HepG2 (cell line): ENCODE results near the gene RTN1. TPM values are rescaled to one million over a fixed set of nuclear protein-coding genes. Genes with fewer than 3 reads are reported as not detected.

ENCODE experiments used
- ATAC-seq: fragments of 200-7000 bp; cut with Tn5 transposase; 3 replicates; pipeline ENCODE4 v1.9.1; 2020; ENCODE audit warnings: mild to moderate bottlenecking, moderate library complexity
- BruUV-seq: library from RNA; stranded (reverse); fragments of 400-500 nt; replicated peaks from 2 replicates; lab custom pipeline; 2021; lab: Mats Ljungman, UMichigan
- CTCF ChIA-PET: fragments of 300-600 bp; formaldehyde crosslinking; extraction: SDS; loops from one replicate; lab custom pipeline; 2021; ENCODE audit warnings: low total read pairs, inconsistent platforms, low intra/inter-chr PET ratio; lab: Yijun Ruan, JAX
- POLR2A ChIA-PET: fragments of 350-600 bp; sonication (Branson Sonifier 250); formaldehyde crosslinking; loops from one replicate; lab custom pipeline; 2020; ENCODE audit warnings: antibody characterized with exemption, inconsistent platforms; lab: Yijun Ruan, JAX
- DNase-seq: peaks from one replicate; pipeline ENCODE4 v3.0.0-alpha.2; 2015; ENCODE audit warnings: low spot score
- FAIRE-seq: peaks from 3 replicates; lab custom pipeline; 2011; peaks lifted over from hg19 to GRCh38; lab: Jason Lieb, UNC
- H2AFZ ChIP-seq: one replicate; pipeline ENCODE4 v1.6.1; 2011; ENCODE audit warnings: low read length, inconsistent platforms
- H3K27ac ChIP-seq: fragments of 300-600 bp; 3 replicates; pipeline ENCODE4 v1.8.0; 2011; ENCODE audit warnings: mixed run types, mild to moderate bottlenecking, mixed read lengths, low read length, inconsistent platforms; ENCODE audit not compliant: insufficient read depth; ENCODE audit errors: extremely low read length
- H3K27me3 ChIP-seq, 2 experiments: fragments of 200-600 bp in 1 of 2; 2 replicates in 1 of 2; 3 replicates in 1 of 2; pipeline versions ENCODE4 v1.6.0 to v1.8.0; 2011; ENCODE audit warnings: low read length in 2 of 2, mild to moderate bottlenecking in 2 of 2, moderate library complexity in 2 of 2, inconsistent platforms in 1 of 2; ENCODE audit not compliant: insufficient read depth in 2 of 2, control insufficient read depth in 1 of 2
- H3K36me3 ChIP-seq, 2 experiments: fragments of 200-600 bp in 1 of 2; replicated peaks in 1 of 2; 2 replicates in 1 of 2; 3 replicates in 1 of 2; pipeline versions ENCODE4 v1.5.1 to v1.8.0; 2011; ENCODE audit warnings: low read length in 2 of 2, inconsistent platforms in 1 of 2; ENCODE audit not compliant: insufficient read depth in 2 of 2, control insufficient read depth in 1 of 2
- H3K4me1 ChIP-seq: 2 replicates; pipeline ENCODE4 v1.5.1; 2012; ENCODE audit warnings: low read length, inconsistent platforms; ENCODE audit not compliant: insufficient read depth
- H3K4me2 ChIP-seq: 2 replicates; pipeline ENCODE4 v1.6.0; 2011; ENCODE audit warnings: low read depth, low read length, inconsistent platforms
- H3K4me3 ChIP-seq, 3 experiments: fragments of 200-600 bp in 1 of 3; sonication (generic), shearing (Covaris generic) in 1 of 3; replicated peaks in 1 of 3; 2 replicates each; pipeline ENCODE4 v1.5.1; 2011 to 2016; ENCODE audit warnings: low read length in 3 of 3, inconsistent platforms in 2 of 3, low read depth in 2 of 3, mild to moderate bottlenecking in 2 of 3, control low read depth in 1 of 3, mixed read lengths in 1 of 3; ENCODE audit not compliant: insufficient read depth in 1 of 3
- H3K79me2 ChIP-seq: one replicate; pipeline ENCODE4 v1.6.1; 2011; ENCODE audit warnings: low read length, inconsistent platforms; ENCODE audit not compliant: insufficient read depth
- H3K9ac ChIP-seq: 2 replicates; pipeline ENCODE4 v1.6.0; 2011; ENCODE audit warnings: mild to moderate bottlenecking, low read depth, low read length, inconsistent platforms; ENCODE audit not compliant: insufficient read depth
- H3K9me3 ChIP-seq: 2 replicates; pipeline ENCODE4 v1.5.1; 2012; ENCODE audit warnings: mild to moderate bottlenecking, low read length
- H4K20me1 ChIP-seq: 2 replicates; pipeline ENCODE4 v1.6.0; 2011; ENCODE audit warnings: inconsistent platforms, mild to moderate bottlenecking, low read length, moderate library complexity; ENCODE audit not compliant: insufficient read depth
- FOXP1 ChIP-seq, 2 experiments: fragments of 450-650 bp in 1 of 2; IDR thresholded peaks; 2 replicates each; pipeline ENCODE4 v1.6.1; 2017 to 2018; ENCODE audit warnings: antibody characterized with exemption in 1 of 2
- JUNB ChIP-seq: sonication (generic); formaldehyde crosslinking; IDR thresholded peaks from 2 replicates; pipeline ENCODE4 v1.8.0; 2022; ENCODE audit warnings: missing genetic modification reagents, mild to moderate bottlenecking, borderline replicate concordance
- KDM6A ChIP-seq: IDR thresholded peaks from 2 replicates; pipeline ENCODE4 v1.6.1; 2016; ENCODE audit warnings: low read depth
- NFKBIZ ChIP-seq: IDR thresholded peaks from 2 replicates; pipeline ENCODE4 v1.6.1; 2018; ENCODE audit warnings: missing genetic modification reagents, missing compliant biosample characterization
- ONECUT2 ChIP-seq: sonication (generic); formaldehyde crosslinking; IDR thresholded peaks from 2 replicates; pipeline ENCODE4 v1.4.0; 2020; ENCODE audit warnings: missing genetic modification reagents
- POGZ ChIP-seq: sonication (generic); formaldehyde crosslinking; IDR thresholded peaks from 2 replicates; pipeline ENCODE4 v1.4.0; 2020; ENCODE audit warnings: mild to moderate bottlenecking, missing genetic modification reagents
- SP140L ChIP-seq: sonication (generic); formaldehyde crosslinking; IDR thresholded peaks from 2 replicates; pipeline ENCODE4 v1.4.0; 2020; ENCODE audit warnings: missing genetic modification reagents, borderline replicate concordance
- TAF15 ChIP-seq: fragments of 200-400 bp; formaldehyde crosslinking; IDR thresholded peaks from one replicate; pipeline ENCODE4 v1.6.1; 2018; ENCODE audit warnings: mild to moderate bottlenecking, low read depth, low read length; ENCODE audit not compliant: poor library complexity, severe bottlenecking
- ZMYM4 ChIP-seq: sonication (generic); formaldehyde crosslinking; IDR thresholded peaks from 2 replicates; pipeline ENCODE4 v1.8.1; 2023; ENCODE audit warnings: mild to moderate bottlenecking, missing genetic modification reagents
- ZNF264 ChIP-seq: sonication (generic); formaldehyde crosslinking; IDR thresholded peaks from 2 replicates; pipeline ENCODE4 v1.4.0; 2020; ENCODE audit warnings: missing genetic modification reagents
- ZNF281 ChIP-seq: sonication (generic); formaldehyde crosslinking; IDR thresholded peaks from 2 replicates; pipeline ENCODE4 v1.4.0; 2020; ENCODE audit warnings: missing genetic modification reagents, borderline replicate concordance
- ZNF746 ChIP-seq: sonication (generic); formaldehyde crosslinking; IDR thresholded peaks from 2 replicates; pipeline ENCODE4 v1.8.0; 2022; ENCODE audit warnings: mild to moderate bottlenecking, missing genetic modification reagents
- WGBS: methylation state at CpG from one replicate; pipeline ENCODE4 v1.1.6; 2017; ENCODE audit warnings: low lambda C conversion rate; 5-methylcytosine and 5-hydroxymethylcytosine counted together
- in situ Hi-C: cut with HindIII; loops from 2 replicates; pipeline ENCODE4 v1.10.0; 2017; ENCODE audit warnings: low pct_unique_long_range_greater_than_20kb; ENCODE audit not compliant: extremely low pct_ligation_motif_present
- intact Hi-C: fragments of 100-400 bp; cut with micrococcal nuclease; formaldehyde crosslinking; loops from one replicate; pipeline ENCODE4 v1.10.0; 2022; ENCODE audit not compliant: unreplicated experiment
- polyA plus RNA-seq, 8 experiments: library from polyadenylated mRNA; depleted of rRNA in 3 of 8; stranded (reverse) in 7 of 8; unstranded in 1 of 8; fragments of >200 nt; fragmentation: Illumina TruSeq in 4 of 8; extraction: Trizol in 4 of 8; gene quantifications; 2 replicates each; pipeline versions ENCODE4 v1.2.1 to v1.2.3, GENCODE V29; 2011 to 2016; ENCODE audit warnings: low read depth in 4 of 8, missing spikeins in 1 of 8, mixed read lengths in 1 of 8; ENCODE audit not compliant: insufficient read depth in 1 of 8
- total RNA-seq, 5 experiments: library from RNA; depleted of rRNA; stranded (reverse); fragments of >200 nt; fragmentation: Illumina TruSeq; extraction: Trizol; gene quantifications; 2 replicates each; pipeline ENCODE4 v1.2.3, GENCODE V29; 2016; ENCODE audit warnings: low read depth in 1 of 5
- TF ChIP-seq, protein P1 (sequence below): sonication (generic); formaldehyde crosslinking; IDR thresholded peaks from 2 replicates; pipeline ENCODE4 v1.4.0; 2020; ENCODE audit warnings: low read depth, missing genetic modification reagents

The RTN1 gene
- total and polyA plus RNA-seq, 2 of the 13 experiments (the other 11 are each of a cell fraction or from before 2014, with no cell fraction given) = 0.04 to 0.18 TPM

DNA sequence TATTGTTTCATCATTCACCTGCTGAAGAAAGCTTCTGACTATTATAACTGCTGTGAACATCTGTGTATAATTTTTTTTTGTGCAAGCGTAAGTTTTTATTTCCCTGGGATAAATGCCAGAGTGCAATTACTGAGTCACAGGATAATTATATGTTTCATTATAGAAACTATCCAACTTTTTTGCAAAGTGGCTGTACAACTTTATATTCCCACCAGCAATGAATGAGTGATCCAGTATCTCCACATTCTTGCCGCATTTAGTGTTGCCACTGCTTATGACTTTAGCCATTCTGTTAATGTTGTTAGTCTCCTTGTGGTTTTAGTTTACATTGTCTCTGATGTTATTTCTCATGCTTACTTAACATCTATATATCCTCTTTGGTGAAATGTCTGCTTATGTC lies 205.8 kb downstream of the RTN1 start:
- Histone ChIP-seq H3K79me2 (no peaks in the 10 kb centered on the region), H3K9ac (no peak overlapping the region), H3K4me2 (no peak overlapping the region), H3K27ac (no peak overlapping the region), H3K4me1 (no peaks in the 10 kb centered on the region), H3K36me3 (no peaks in the 10 kb centered on the region), H3K9me3 (no peaks in the 10 kb centered on the region), H4K20me1 (no peaks in the 10 kb centered on the region), H3K27me3 (no peaks in the 10 kb centered on the region), H2AFZ (no peak overlapping the region), H3K4me3 (no peak overlapping the region)
- TF ChIP-seq JUNB (CRISPR knock-in tag) (no peak), POGZ (CRISPR knock-in tag) (no peak), TAF15 (no peak), ZMYM4 (CRISPR knock-in tag) (no peak)
- FAIRE-seq = no peak
- intact Hi-C loops (no loop called here), in situ Hi-C loops (no loop called here)
- no peak for ATAC-seq
- CTCF ChIA-PET = no interaction called here
- 6% methylated on average over 2 of the region's 2 CpGs for WGBS
- DNase-seq = no peak
- BruUV-seq = no TSS peak
- POLR2A ChIA-PET = no interaction called here

- Histone ChIP-seq H3K9me3 (0 out of 2 replicates have a peak, but pooled peaks cover 5% of the 10 kb centered on the region), H4K20me1 (no peaks in the 10 kb centered on the region), H2AFZ (no peak overlapping the region), H3K4me1 (no peaks in the 10 kb centered on the region), H3K4me2 (peak overlapping the region; percentile 49; the same call in 1 of the 2 replicates), H3K4me3 (peak overlapping the region in 1 of 3 experiments; percentile 10; a peak in 1 of 6 replicates), H3K36me3 (no peaks in the 10 kb centered on the region), H3K79me2 (no peaks in the 10 kb centered on the region), H3K9ac (no peak overlapping the region), H3K27me3 (no peaks in the 10 kb centered on the region), H3K27ac (no peak overlapping the region)
- ATAC-seq = no peak
- intact Hi-C loops (no loop called here), in situ Hi-C loops (no loop called here)
- BruUV-seq = no TSS peak
- no peak for FAIRE-seq
- no peak for DNase-seq
- ChIA-PET CTCF (no interaction called here), POLR2A (no interaction called here)
- 0% methylated on average over 1 of the region's 7 CpGs for WGBS
- TF ChIP-seq ONECUT2 (CRISPR knock-in tag) (no peak), FOXP1 (IDR thresholded peaks at IDR 0.05) (no peak), FOXP1 (CRISPR knock-in tag; IDR thresholded peaks at IDR 0.05) (no peak), NFKBIZ (CRISPR knock-in tag) (no peak), ZNF281 (CRISPR knock-in tag) (peak; percentile 27; the same call in 1 of the 2 replicates), KDM6A (CRISPR knock-in tag) (no peak), ZNF264 (CRISPR knock-in tag) (no peak), ZNF746 (no peak), SP140L (CRISPR knock-in tag) (no peak)
- TF ChIP-seq, protein P1, sequence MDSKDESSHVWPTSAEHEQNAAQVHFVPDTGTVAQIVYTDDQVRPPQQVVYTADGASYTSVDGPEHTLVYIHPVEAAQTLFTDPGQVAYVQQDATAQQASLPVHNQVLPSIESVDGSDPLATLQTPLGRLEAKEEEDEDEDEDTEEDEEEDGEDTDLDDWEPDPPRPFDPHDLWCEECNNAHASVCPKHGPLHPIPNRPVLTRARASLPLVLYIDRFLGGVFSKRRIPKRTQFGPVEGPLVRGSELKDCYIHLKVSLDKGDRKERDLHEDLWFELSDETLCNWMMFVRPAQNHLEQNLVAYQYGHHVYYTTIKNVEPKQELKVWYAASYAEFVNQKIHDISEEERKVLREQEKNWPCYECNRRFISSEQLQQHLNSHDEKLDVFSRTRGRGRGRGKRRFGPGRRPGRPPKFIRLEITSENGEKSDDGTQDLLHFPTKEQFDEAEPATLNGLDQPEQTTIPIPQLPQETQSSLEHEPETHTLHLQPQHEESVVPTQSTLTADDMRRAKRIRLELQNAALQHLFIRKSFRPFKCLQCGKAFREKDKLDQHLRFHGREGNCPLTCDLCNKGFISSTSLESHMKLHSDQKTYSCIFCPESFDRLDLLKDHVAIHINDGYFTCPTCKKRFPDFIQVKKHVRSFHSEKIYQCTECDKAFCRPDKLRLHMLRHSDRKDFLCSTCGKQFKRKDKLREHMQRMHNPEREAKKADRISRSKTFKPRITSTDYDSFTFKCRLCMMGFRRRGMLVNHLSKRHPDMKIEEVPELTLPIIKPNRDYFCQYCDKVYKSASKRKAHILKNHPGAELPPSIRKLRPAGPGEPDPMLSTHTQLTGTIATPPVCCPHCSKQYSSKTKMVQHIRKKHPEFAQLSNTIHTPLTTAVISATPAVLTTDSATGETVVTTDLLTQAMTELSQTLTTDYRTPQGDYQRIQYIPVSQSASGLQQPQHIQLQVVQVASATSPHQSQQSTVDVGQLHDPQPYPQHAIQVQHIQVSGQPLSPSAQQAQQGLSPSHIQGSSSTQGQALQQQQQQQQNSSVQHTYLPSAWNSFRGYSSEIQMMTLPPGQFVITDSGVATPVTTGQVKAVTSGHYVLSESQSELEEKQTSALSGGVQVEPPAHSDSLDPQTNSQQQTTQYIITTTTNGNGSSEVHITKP (CRISPR knock-in tag) = peak; percentile 91
Measured at GRCh38 chr14:59657769-59658168, 212.8 kb downstream of the RTN1 start.
